Kidney epithelial cell (primary cell): ENCODE data around the gene ZNF549. TPM values are rescaled to one million over a fixed set of nuclear protein-coding genes. Genes with fewer than 3 reads are reported as not detected.

Experiments used
- DNase-seq: peaks from one replicate; pipeline ENCODE4 v3.0.0-alpha.2; 2010; ENCODE audit warnings: low read depth
- H3K27me3 ChIP-seq: 2 replicates; pipeline ENCODE4 v1.6.0; 2011; ENCODE audit warnings: low read length; ENCODE audit not compliant: control insufficient read depth, insufficient read depth
- H3K36me3 ChIP-seq: 2 replicates; pipeline ENCODE4 v1.5.1; 2011; ENCODE audit warnings: low read length; ENCODE audit not compliant: control insufficient read depth, insufficient read depth
- H3K4me3 ChIP-seq: 2 replicates; pipeline ENCODE4 v1.5.1; 2011; ENCODE audit warnings: low read depth, mild to moderate bottlenecking, control low read depth, low read length
- total RNA-seq: library from RNA; depleted of rRNA; stranded (reverse); fragments of >200 nt; gene quantifications from 2 replicates; pipeline ENCODE4 v1.2.3, GENCODE V29; 2015
- TF ChIP-seq, protein P1 (sequence below): IDR thresholded peaks from 2 replicates; pipeline ENCODE4 v1.5.1; 2011; ENCODE audit warnings: mild to moderate bottlenecking, moderate library complexity, low read length, control low read depth, inconsistent platforms; ENCODE audit not compliant: insufficient read depth, poor library complexity, severe bottlenecking

Gene ZNF549
- total RNA-seq, 1 donor from 2014 or later = 4.8 TPM

- Histone ChIP-seq H3K36me3 (no peaks in the 10 kb centered on the region), H3K4me3 (no peak overlapping the region), H3K27me3 (no peaks in the 10 kb centered on the region)
- DNase-seq = no peak
- TF ChIP-seq, protein P1, sequence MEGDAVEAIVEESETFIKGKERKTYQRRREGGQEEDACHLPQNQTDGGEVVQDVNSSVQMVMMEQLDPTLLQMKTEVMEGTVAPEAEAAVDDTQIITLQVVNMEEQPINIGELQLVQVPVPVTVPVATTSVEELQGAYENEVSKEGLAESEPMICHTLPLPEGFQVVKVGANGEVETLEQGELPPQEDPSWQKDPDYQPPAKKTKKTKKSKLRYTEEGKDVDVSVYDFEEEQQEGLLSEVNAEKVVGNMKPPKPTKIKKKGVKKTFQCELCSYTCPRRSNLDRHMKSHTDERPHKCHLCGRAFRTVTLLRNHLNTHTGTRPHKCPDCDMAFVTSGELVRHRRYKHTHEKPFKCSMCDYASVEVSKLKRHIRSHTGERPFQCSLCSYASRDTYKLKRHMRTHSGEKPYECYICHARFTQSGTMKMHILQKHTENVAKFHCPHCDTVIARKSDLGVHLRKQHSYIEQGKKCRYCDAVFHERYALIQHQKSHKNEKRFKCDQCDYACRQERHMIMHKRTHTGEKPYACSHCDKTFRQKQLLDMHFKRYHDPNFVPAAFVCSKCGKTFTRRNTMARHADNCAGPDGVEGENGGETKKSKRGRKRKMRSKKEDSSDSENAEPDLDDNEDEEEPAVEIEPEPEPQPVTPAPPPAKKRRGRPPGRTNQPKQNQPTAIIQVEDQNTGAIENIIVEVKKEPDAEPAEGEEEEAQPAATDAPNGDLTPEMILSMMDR = no peak
These were observed 39.5 kb downstream of the ZNF549 start for GRCh38 chr19:57566396-57567265.

- TF ChIP-seq, protein P1 = no peak
- no peak for DNase-seq
- Histone ChIP-seq H3K27me3 (no peaks in the 10 kb centered on the region), H3K36me3 (peaks cover 3% of the 10 kb centered on the region), H3K4me3 (no peak overlapping the region)
These were observed 43.6 kb downstream of the ZNF549 start for GRCh38 chr19:57570707-57571106.

DNA sequence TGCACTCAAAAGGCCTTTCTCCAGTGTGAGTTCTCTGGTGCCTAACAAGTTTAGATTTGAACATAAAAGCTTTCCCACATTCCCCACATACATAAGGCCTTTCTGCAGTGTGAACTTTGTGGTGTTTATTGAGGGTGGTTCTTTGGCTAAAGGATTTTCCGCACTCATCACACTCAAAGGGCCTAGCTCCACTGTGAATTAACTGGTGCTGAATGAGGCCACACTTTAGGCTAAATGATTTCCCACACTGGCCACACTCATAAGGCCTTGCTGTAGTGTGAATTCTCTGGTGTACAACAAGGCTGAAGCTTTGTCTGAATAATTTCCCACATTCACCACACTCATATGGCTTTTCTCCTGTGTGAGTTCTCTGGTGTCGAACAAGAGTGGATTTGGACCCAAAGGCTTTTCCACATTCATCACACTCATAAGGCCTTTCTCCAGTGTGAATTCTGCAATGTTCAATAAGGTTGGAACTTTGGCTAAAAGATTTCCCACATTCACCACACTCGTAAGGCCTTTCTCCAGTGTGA lies 45.3 kb downstream of the ZNF549 start:
- no peaks in the 10 kb centered on the region for H3K27me3 ChIP-seq
- peaks cover 3% of the 10 kb centered on the region for H3K36me3 ChIP-seq
- H3K4me3 ChIP-seq = no peak overlapping the region
- TF ChIP-seq, protein P1 = no peak
- DNase-seq = no peak

GRCh38 chr19:57576661-57577060 lies 49.5 kb downstream of the ZNF549 start:
- Histone ChIP-seq H3K36me3 (peaks cover 3% of the 10 kb centered on the region), H3K4me3 (no peak overlapping the region), H3K27me3 (no peaks in the 10 kb centered on the region)
- TF ChIP-seq, protein P1 = no peak
- no peak for DNase-seq

GRCh38 chr19:57578487-57579205 lies 51.5 kb downstream of the ZNF549 start, which contains the start of gene ZNF416:
Gene ZNF416 (minus strand): TSS chr19:57578911. CDS start chr19:57578704, 207 bp downstream.
- H3K4me3 ChIP-seq = peak within 1 kb of the TSS; percentile 90
- H3K27me3 ChIP-seq = no peaks in the 10 kb centered on the region
- TF ChIP-seq, protein P1 = peak; percentile 22
- DNase-seq = peak; percentile 94
- peaks cover 2% of the 10 kb centered on the region for H3K36me3 ChIP-seq
